ENCODE measurements around the gene SH3RF2.
A peak's percentile ranks its signal among the peaks of the same experiment; 100 is the strongest.
"Not testable (repeated sequence)": the region's sequence is repeated elsewhere in the genome, so short reads cannot be mapped to it uniquely, and the experiment has no call there.

Gene SH3RF2

DNA sequence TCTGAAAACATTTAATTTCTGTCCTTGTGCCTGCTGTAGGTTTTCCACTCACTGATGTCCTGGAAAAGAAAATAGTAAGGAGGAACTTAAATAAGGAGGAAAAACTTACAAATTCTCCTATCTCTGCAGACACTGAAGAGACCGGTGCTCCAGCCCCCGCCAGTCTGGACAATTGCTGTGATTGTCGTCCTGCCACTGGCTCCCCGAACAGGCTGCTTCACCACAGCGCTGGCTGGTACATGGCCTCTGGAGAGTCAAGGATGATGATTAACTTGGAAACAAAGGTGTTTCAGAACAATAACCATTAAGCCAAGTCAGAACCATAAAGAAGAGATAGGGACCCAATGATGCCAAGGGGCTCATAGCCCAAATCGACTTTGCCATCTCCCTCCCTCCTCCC lies 161.7 kb downstream of the SH3RF2 start:
- no peak for DNase-seq
- Histone ChIP-seq H3K23ac (ENCODE audit: low read length) (no peak overlapping the region), H4K5ac (ENCODE audit: low read length) (no peak overlapping the region), H3K27me3 (ENCODE audit: insufficient read depth, low read length, poor library complexity) (no peaks in the 10 kb centered on the region), H2AK5ac (ENCODE audit: low read length) (no peak overlapping the region), H2BK5ac (ENCODE audit: low read length) (no peak overlapping the region), H2BK120ac (ENCODE audit: low read depth, low read length) (no peak overlapping the region), H3K9ac (ENCODE audit: low read length) (no peak overlapping the region), H3K79me1 (ENCODE audit: low read length) (no peaks in the 10 kb centered on the region), H3K18ac (ENCODE audit: low read length) (no peak overlapping the region), H3K4me1 (ENCODE audit: control insufficient read depth, low read depth, low read length) (no peaks in the 10 kb centered on the region), H3K4me3 (ENCODE audit: low read length) (no peak overlapping the region), H3K27ac (ENCODE audit: low read depth, low read length) (no peak overlapping the region), H3K79me2 (ENCODE audit: control insufficient read depth, insufficient read depth, low read length) (no peaks in the 10 kb centered on the region), H3K4me2 (ENCODE audit: low read length) (no peak overlapping the region), H3K4ac (ENCODE audit: low read depth, low read length) (no peak overlapping the region), H2BK15ac (replicated peaks; ENCODE audit: low read depth) (no peak overlapping the region), H3K56ac (ENCODE audit: low read length) (no peak overlapping the region), H3K36me3 (ENCODE audit: control insufficient read depth, insufficient read depth, low read length) (no peaks in the 10 kb centered on the region), H4K8ac (ENCODE audit: low read depth, low read length) (no peak overlapping the region)
- no CpG with 5 or more reads among the region's 6 CpGs for WGBS (ENCODE audit: extremely low coverage, insufficient coverage, low lambda C conversion rate)

DNA sequence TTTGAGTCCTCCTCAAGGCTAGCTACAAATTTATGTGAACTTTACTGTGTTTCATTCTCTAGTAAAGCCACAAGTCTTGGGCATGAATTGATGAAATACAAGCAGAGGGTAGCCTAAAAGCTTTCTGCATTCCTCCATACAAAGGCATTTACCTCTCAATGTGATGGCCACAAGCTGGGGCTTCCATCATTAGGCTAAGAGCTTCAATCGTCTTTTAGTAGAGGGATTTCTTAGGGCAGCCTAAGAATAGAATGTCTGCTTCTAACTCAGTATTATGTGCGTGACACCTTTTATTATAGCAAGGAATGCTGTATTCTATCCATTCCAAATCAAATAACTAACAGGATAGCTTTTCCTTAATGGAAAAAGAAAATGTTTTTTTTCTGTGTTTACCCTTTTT lies 165.3 kb downstream of the SH3RF2 start:
- H2BK120ac ChIP-seq (ENCODE audit: low read depth, low read length), result no peak overlapping the region
- WGBS (ENCODE audit: extremely low coverage, insufficient coverage, low lambda C conversion rate), result no CpG with 5 or more reads among the region's 2 CpGs
- H4K5ac ChIP-seq (ENCODE audit: low read length), result no peak overlapping the region
- no peak overlapping the region for H3K23ac ChIP-seq (ENCODE audit: low read length)
- no peak overlapping the region for H2BK15ac ChIP-seq (replicated peaks; ENCODE audit: low read depth)
- no peak overlapping the region for H3K4ac ChIP-seq (ENCODE audit: low read depth, low read length)
- no peak overlapping the region for H3K18ac ChIP-seq (ENCODE audit: low read length)
- no peaks in the 10 kb centered on the region for H3K79me1 ChIP-seq (ENCODE audit: low read length)
- no peak overlapping the region for H3K4me3 ChIP-seq (ENCODE audit: low read length)
- no peaks in the 10 kb centered on the region for H3K27me3 ChIP-seq (ENCODE audit: insufficient read depth, low read length, poor library complexity)
- DNase-seq, result peak; percentile 63
- no peak overlapping the region for H3K4me2 ChIP-seq (ENCODE audit: low read length)
- no peak overlapping the region for H3K9ac ChIP-seq (ENCODE audit: low read length)
- H2AK5ac ChIP-seq (ENCODE audit: low read length), result no peak overlapping the region
- H3K36me3 ChIP-seq (ENCODE audit: control insufficient read depth, insufficient read depth, low read length), result no peaks in the 10 kb centered on the region
- no peak overlapping the region for H2BK5ac ChIP-seq (ENCODE audit: low read length)
- no peak overlapping the region for H3K27ac ChIP-seq (ENCODE audit: low read depth, low read length)
- no peak overlapping the region for H4K8ac ChIP-seq (ENCODE audit: low read depth, low read length)
- no peak overlapping the region for H3K56ac ChIP-seq (ENCODE audit: low read length)
- no peaks in the 10 kb centered on the region for H3K4me1 ChIP-seq (ENCODE audit: control insufficient read depth, low read depth, low read length)
- H3K79me2 ChIP-seq (ENCODE audit: control insufficient read depth, insufficient read depth, low read length), result no peaks in the 10 kb centered on the region

DNA sequence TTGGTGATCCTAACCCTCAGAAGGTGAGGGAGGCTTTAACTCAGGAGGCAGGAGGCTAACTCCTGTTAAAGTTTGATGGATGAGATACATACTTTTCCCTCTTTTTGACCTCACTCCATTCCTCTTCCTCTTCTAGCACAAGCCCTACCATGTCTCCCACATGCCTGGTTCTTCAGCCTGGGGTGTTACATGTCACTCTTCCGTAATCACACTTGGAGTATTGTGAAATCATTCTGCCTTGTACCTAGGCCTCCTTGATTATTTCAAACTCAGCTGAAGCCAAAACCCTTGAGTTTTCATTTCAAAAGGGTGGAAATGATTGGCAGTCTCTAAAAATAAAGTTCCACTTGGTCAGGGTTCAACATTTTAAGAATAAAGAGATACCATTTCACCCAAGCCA lies 167.2 kb downstream of the SH3RF2 start:
- Histone ChIP-seq H4K8ac (ENCODE audit: low read depth, low read length) (no peak overlapping the region), H3K18ac (ENCODE audit: low read length) (no peak overlapping the region), H3K56ac (ENCODE audit: low read length) (no peak overlapping the region), H3K4me3 (ENCODE audit: low read length) (no peak overlapping the region), H3K27me3 (ENCODE audit: insufficient read depth, low read length, poor library complexity) (no peaks in the 10 kb centered on the region), H3K79me2 (ENCODE audit: control insufficient read depth, insufficient read depth, low read length) (no peaks in the 10 kb centered on the region), H2BK5ac (ENCODE audit: low read length) (no peak overlapping the region), H3K4me2 (ENCODE audit: low read length) (no peak overlapping the region), H4K5ac (ENCODE audit: low read length) (no peak overlapping the region), H3K4me1 (ENCODE audit: control insufficient read depth, low read depth, low read length) (no peaks in the 10 kb centered on the region), H3K79me1 (ENCODE audit: low read length) (no peaks in the 10 kb centered on the region), H3K9ac (ENCODE audit: low read length) (no peak overlapping the region), H2BK15ac (replicated peaks; ENCODE audit: low read depth) (no peak overlapping the region), H2AK5ac (ENCODE audit: low read length) (no peak overlapping the region), H3K36me3 (ENCODE audit: control insufficient read depth, insufficient read depth, low read length) (no peaks in the 10 kb centered on the region), H3K23ac (ENCODE audit: low read length) (no peak overlapping the region), H3K4ac (ENCODE audit: low read depth, low read length) (no peak overlapping the region), H3K27ac (ENCODE audit: low read depth, low read length) (no peak overlapping the region), H2BK120ac (ENCODE audit: low read depth, low read length) (no peak overlapping the region)
- no peak for DNase-seq
- WGBS (ENCODE audit: extremely low coverage, insufficient coverage, low lambda C conversion rate), result no CpG with 5 or more reads among the region's 1 CpG

DNA sequence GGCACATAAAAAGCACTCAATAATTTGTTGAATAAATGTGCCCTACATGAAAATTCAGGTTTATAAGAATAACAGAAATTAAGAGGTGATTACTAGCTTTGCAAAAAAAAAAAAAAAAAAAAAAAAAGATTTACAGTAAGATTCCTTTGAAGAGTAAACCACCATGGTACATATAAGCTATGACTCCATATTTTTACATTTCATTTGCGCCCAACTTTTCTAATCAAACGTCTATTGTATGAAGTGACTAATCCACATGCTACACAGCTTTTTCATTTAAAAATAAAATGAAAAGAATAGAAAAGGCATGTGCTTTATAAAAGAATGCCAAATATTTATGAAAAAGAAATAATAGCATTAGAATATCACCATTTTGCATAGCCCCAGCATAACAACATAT lies 169.1 kb downstream of the SH3RF2 start, which contains the start of gene PLAC8L1:
Gene PLAC8L1 (minus strand): TSS at position 101 of the 400 bp plus-strand sequence. CDS start 1,266 bp downstream, outside the sequence.
- Histone ChIP-seq H3K4me2 (ENCODE audit: low read length) (no peak within 1 kb of the TSS), H4K5ac (ENCODE audit: low read length) (no peak within 1 kb of the TSS), H3K56ac (ENCODE audit: low read length) (no peak within 1 kb of the TSS), H2AK5ac (ENCODE audit: low read length) (no peak within 1 kb of the TSS), H3K79me2 (ENCODE audit: control insufficient read depth, insufficient read depth, low read length) (no peaks in the 10 kb centered on the region), H2BK5ac (ENCODE audit: low read length) (no peak within 1 kb of the TSS), H3K27ac (ENCODE audit: low read depth, low read length) (no peak within 1 kb of the TSS), H3K4ac (ENCODE audit: low read depth, low read length) (no peak within 1 kb of the TSS), H3K9ac (ENCODE audit: low read length) (no peak within 1 kb of the TSS), H3K4me1 (ENCODE audit: control insufficient read depth, low read depth, low read length) (no peaks in the 10 kb centered on the region), H3K4me3 (ENCODE audit: low read length) (no peak within 1 kb of the TSS), H3K27me3 (ENCODE audit: insufficient read depth, low read length, poor library complexity) (no peaks in the 10 kb centered on the region), H3K23ac (ENCODE audit: low read length) (no peak within 1 kb of the TSS), H2BK15ac (replicated peaks; ENCODE audit: low read depth) (no peak within 1 kb of the TSS), H2BK120ac (ENCODE audit: low read depth, low read length) (no peak within 1 kb of the TSS), H3K18ac (ENCODE audit: low read length) (no peak within 1 kb of the TSS), H4K8ac (ENCODE audit: low read depth, low read length) (no peak within 1 kb of the TSS), H3K79me1 (ENCODE audit: low read length) (no peaks in the 10 kb centered on the region), H3K36me3 (ENCODE audit: control insufficient read depth, insufficient read depth, low read length) (no peaks in the 10 kb centered on the region)
- WGBS (ENCODE audit: extremely low coverage, insufficient coverage, low lambda C conversion rate), result no CpG with 5 or more reads among the region's 2 CpGs
- DNase-seq, result no peak

DNA sequence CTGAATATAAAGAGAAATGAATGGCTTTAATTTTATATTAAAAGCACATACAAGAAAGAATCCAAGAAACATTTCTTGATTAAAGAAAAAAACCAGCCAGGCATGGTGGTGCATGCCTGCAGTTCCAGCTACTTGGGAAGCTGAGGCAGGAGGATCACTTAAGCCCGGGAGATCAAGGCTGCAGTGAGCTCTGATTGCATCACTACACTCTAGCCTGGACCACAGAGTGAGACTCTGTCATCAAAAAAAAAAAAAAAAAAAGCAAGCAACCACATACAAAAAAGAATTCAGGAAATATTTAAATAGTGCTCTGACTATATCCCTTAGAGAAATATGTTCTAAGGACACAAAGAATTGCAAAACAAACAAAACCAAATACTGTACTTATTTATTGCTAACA lies 171.5 kb downstream of the SH3RF2 start:
- Histone ChIP-seq H3K56ac (ENCODE audit: low read length) (no peak overlapping the region), H3K18ac (ENCODE audit: low read length) (no peak overlapping the region), H2BK5ac (ENCODE audit: low read length) (no peak overlapping the region), H3K9ac (ENCODE audit: low read length) (no peak overlapping the region), H3K79me1 (ENCODE audit: low read length) (no peaks in the 10 kb centered on the region), H3K79me2 (ENCODE audit: control insufficient read depth, insufficient read depth, low read length) (no peaks in the 10 kb centered on the region), H3K4me1 (ENCODE audit: control insufficient read depth, low read depth, low read length) (no peaks in the 10 kb centered on the region), H3K27ac (ENCODE audit: low read depth, low read length) (no peak overlapping the region), H2AK5ac (ENCODE audit: low read length) (no peak overlapping the region), H4K8ac (ENCODE audit: low read depth, low read length) (no peak overlapping the region), H3K36me3 (ENCODE audit: control insufficient read depth, insufficient read depth, low read length) (peaks cover 1% of the 10 kb centered on the region), H3K27me3 (ENCODE audit: insufficient read depth, low read length, poor library complexity) (no peaks in the 10 kb centered on the region), H3K4ac (ENCODE audit: low read depth, low read length) (no peak overlapping the region), H3K23ac (ENCODE audit: low read length) (no peak overlapping the region), H3K4me2 (ENCODE audit: low read length) (no peak overlapping the region), H2BK120ac (ENCODE audit: low read depth, low read length) (no peak overlapping the region), H3K4me3 (ENCODE audit: low read length) (no peak overlapping the region), H4K5ac (ENCODE audit: low read length) (no peak overlapping the region), H2BK15ac (replicated peaks; ENCODE audit: low read depth) (no peak overlapping the region)
- DNase-seq, result no peak
- no CpG with 5 or more reads among the region's 1 CpG for WGBS (ENCODE audit: extremely low coverage, insufficient coverage, low lambda C conversion rate)

DNA sequence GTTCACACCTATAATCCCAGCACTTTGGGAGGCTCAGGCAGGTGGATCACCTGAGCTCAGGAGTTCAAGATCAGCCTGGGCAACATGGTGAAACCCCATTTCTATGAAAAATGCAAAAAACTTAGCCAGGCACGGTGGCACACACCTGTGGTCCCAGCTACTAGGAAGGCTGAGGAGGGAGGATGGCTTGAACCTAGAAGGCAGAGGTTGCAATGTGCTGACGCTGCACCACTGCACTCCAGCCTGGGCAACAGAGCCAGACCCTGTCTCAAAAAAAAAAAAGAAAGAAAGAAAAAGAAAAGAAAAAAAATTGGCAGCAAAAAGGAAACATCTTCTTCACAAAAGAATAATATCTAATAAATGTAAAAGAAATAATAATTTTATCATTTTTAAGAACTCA lies 172.5 kb downstream of the SH3RF2 start:
- H3K18ac ChIP-seq (ENCODE audit: low read length); H3K27me3 ChIP-seq (ENCODE audit: insufficient read depth, low read length, poor library complexity); H3K4ac ChIP-seq (ENCODE audit: low read depth, low read length); H3K56ac ChIP-seq (ENCODE audit: low read length); H2BK120ac ChIP-seq (ENCODE audit: low read depth, low read length); DNase-seq; H3K9ac ChIP-seq (ENCODE audit: low read length); H3K4me2 ChIP-seq (ENCODE audit: low read length); H2BK15ac ChIP-seq (replicated peaks; ENCODE audit: low read depth); H3K4me3 ChIP-seq (ENCODE audit: low read length); H3K79me1 ChIP-seq (ENCODE audit: low read length); H3K23ac ChIP-seq (ENCODE audit: low read length); H2AK5ac ChIP-seq (ENCODE audit: low read length); H4K5ac ChIP-seq (ENCODE audit: low read length); H3K36me3 ChIP-seq (ENCODE audit: control insufficient read depth, insufficient read depth, low read length); H4K8ac ChIP-seq (ENCODE audit: low read depth, low read length); H2BK5ac ChIP-seq (ENCODE audit: low read length); H3K79me2 ChIP-seq (ENCODE audit: control insufficient read depth, insufficient read depth, low read length); H3K27ac ChIP-seq (ENCODE audit: low read depth, low read length); H3K4me1 ChIP-seq (ENCODE audit: control insufficient read depth, low read depth, low read length): not testable (repeated sequence)
- WGBS (ENCODE audit: extremely low coverage, insufficient coverage, low lambda C conversion rate), result no CpG with 5 or more reads among the region's 2 CpGs
